Endothelial cell (in vitro differentiated cells): ENCODE data around the gene C2orf69. TPM values are rescaled to one million over a fixed set of nuclear protein-coding genes. Genes with fewer than 3 reads are reported as not detected.

Source experiments
- DNase-seq: peaks from one replicate; pipeline ENCODE4 v3.0.0; 2021; ENCODE audit warnings: low spot score
- H3K27ac Mint-ChIP-seq: one replicate; pipeline ENCODE4 v1.8.0; 2021; ENCODE audit warnings: mixed read lengths, inconsistent platforms; ENCODE audit not compliant: unreplicated experiment
- H3K27me3 Mint-ChIP-seq: one replicate; pipeline ENCODE4 v1.8.0; 2021; ENCODE audit warnings: mild to moderate bottlenecking, moderate library complexity, mixed read lengths, inconsistent platforms; ENCODE audit not compliant: unreplicated experiment
- H3K36me3 Mint-ChIP-seq: one replicate; pipeline ENCODE4 v1.8.0; 2021; ENCODE audit warnings: mild to moderate bottlenecking, low read depth, mixed read lengths, inconsistent platforms; ENCODE audit not compliant: unreplicated experiment
- H3K4me1 Mint-ChIP-seq: one replicate; pipeline ENCODE4 v1.8.0; 2021; ENCODE audit warnings: mild to moderate bottlenecking, mixed read lengths, inconsistent platforms; ENCODE audit not compliant: unreplicated experiment
- H3K4me3 Mint-ChIP-seq: one replicate; pipeline ENCODE4 v1.8.0; 2021; ENCODE audit warnings: mild to moderate bottlenecking, mixed read lengths, inconsistent platforms; ENCODE audit not compliant: unreplicated experiment
- H3K9me3 Mint-ChIP-seq: one replicate; pipeline ENCODE4 v1.8.0; 2021; ENCODE audit warnings: mixed read lengths, inconsistent platforms; ENCODE audit not compliant: unreplicated experiment
- total RNA-seq: library from RNA; stranded (reverse); fragmentation: NEBNext Ultra II Directional; extraction: Animal tissue kit (Norgen Biotek cat#: 25700); gene quantifications from one replicate; pipeline ENCODE4 v1.2.1, GENCODE V29; 2021; ENCODE audit not compliant: unreplicated experiment
- TF ChIP-seq, protein P1 (sequence below): fragments of 200-600 bp; sonication (generic); IDR thresholded peaks from one replicate; pipeline ENCODE4 v1.5.0; 2021; ENCODE audit warnings: antibody characterized with exemption; ENCODE audit not compliant: unreplicated experiment

Gene C2orf69
- total RNA-seq, 1 donor from 2014 or later: 16.1 TPM

DNA sequence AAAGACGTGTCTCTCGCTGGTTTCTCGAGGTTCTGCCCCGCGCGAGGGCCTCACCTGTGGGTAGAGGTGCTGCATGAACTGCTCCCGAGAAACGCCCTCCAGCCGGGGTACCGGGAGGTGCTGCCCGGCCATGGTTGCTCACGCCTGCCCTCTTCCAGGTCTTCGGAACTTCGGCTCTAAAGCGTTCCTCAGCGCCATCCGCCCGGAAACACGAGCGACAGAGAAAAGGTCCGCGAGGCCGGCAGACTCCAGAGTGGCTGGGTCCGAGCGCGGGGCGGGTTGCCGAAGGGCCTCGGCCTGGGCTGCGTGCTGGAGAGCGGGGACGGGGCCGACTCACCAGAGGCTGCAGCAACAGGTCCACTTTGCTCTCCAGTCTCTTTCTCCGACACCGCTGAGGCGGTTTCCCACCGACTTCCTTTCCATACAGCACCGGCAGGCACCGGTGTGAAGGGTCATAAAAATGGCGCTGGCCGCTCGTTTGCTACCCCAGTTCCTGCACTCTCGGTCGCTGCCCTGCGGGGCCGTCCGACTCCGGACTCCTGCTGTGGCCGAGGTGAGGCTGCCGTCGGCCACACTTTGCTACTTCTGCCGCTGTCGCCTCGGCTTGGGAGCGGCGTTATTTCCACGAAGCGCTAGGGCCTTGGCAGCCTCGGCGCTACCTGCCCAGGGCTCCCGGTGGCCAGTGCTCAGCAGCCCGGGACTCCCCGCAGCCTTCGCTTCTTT lies 44.4 kb downstream of the C2orf69 start, which contains the start of the genes MAIP1 and TYW5:
Gene MAIP1 (plus strand): TSS at position 244 of the 723 bp plus-strand sequence. CDS start 217 bp downstream, at position 461.
Gene TYW5 (minus strand): TSS at position 153 of the 723 bp plus-strand sequence. CDS start 21 bp downstream, at position 132.
- Mint-ChIP-seq H3K4me1 (peaks cover 23% of the 10 kb centered on the region), H3K27ac (peak within 1 kb of the TSS; percentile 93), H3K27me3 (peaks cover 4% of the 10 kb centered on the region), H3K4me3 (peak within 1 kb of the TSS; percentile 97), H3K9me3 (no peaks in the 10 kb centered on the region), H3K36me3 (peaks cover 5% of the 10 kb centered on the region)
- peak; percentile 76 for DNase-seq
- TF ChIP-seq, protein P1, sequence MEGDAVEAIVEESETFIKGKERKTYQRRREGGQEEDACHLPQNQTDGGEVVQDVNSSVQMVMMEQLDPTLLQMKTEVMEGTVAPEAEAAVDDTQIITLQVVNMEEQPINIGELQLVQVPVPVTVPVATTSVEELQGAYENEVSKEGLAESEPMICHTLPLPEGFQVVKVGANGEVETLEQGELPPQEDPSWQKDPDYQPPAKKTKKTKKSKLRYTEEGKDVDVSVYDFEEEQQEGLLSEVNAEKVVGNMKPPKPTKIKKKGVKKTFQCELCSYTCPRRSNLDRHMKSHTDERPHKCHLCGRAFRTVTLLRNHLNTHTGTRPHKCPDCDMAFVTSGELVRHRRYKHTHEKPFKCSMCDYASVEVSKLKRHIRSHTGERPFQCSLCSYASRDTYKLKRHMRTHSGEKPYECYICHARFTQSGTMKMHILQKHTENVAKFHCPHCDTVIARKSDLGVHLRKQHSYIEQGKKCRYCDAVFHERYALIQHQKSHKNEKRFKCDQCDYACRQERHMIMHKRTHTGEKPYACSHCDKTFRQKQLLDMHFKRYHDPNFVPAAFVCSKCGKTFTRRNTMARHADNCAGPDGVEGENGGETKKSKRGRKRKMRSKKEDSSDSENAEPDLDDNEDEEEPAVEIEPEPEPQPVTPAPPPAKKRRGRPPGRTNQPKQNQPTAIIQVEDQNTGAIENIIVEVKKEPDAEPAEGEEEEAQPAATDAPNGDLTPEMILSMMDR: no peak

DNA sequence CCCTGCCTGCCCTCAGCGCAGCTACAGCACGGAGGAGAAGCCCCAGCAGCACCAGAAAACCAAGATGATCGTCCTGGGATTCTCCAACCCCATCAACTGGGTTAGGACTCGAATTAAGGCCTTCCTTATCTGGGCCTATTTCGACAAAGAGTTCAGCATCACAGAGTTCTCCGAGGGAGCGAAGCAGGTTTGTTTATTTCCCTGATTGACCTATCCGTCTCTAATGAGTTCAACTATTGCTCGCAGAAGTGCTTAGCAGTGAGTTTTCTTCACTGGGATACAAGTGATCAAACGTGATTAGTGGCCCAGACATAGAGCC lies 44.9 kb downstream of the C2orf69 start:
- TF ChIP-seq, protein P1: no peak
- H3K4me3 Mint-ChIP-seq: peak overlapping the region; percentile 97
- peaks cover 23% of the 10 kb centered on the region for H3K4me1 Mint-ChIP-seq
- no peak for DNase-seq
- peaks cover 4% of the 10 kb centered on the region for H3K27me3 Mint-ChIP-seq
- peaks cover 9% of the 10 kb centered on the region for H3K36me3 Mint-ChIP-seq
- H3K27ac Mint-ChIP-seq: peak overlapping the region; percentile 93
- H3K9me3 Mint-ChIP-seq: no peaks in the 10 kb centered on the region

DNA sequence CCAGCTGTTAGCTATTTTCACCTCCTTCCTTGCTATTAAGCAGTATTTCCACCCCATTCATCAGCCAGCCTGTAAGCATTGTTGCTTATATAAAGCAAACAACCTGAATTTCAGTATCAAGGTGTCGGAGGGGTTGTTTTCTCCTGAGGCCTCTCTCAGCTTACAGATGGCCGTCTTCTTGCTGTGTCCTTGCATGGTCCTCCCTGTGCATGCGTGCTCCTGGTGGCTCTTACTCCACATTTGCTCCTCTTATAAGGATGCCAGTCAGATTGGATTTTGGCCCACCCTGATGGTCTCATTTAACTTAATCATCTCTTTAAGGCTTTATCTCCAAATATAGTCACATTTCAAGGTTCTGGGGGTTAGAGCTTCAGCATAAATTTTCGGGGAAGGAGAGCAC lies 46.9 kb downstream of the C2orf69 start:
- Mint-ChIP-seq H3K27me3 (peaks cover 4% of the 10 kb centered on the region), H3K4me3 (no peak overlapping the region), H3K4me1 (peaks cover 23% of the 10 kb centered on the region), H3K27ac (no peak overlapping the region), H3K36me3 (peaks cover 12% of the 10 kb centered on the region), H3K9me3 (no peaks in the 10 kb centered on the region)
- TF ChIP-seq, protein P1: no peak
- DNase-seq: no peak

DNA sequence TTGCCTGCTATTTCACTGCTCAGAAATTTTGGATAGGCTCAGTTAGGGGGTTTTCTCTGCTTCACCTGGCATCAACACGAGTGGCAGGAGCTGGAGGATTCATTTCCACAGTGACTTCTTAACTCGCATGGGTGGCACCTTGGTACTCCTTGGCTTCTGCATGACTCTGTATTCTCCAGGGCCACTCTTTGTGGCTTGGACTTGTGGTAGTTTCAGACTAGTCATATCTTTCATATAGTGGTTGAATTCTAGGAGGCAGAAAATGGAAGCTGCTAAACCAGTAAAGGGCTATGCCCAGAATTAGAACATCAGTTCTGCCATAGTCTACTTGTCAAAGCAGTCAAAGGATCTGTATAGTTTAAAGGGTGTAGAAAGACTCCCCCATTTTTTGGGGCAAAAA lies 51.1 kb downstream of the C2orf69 start:
- Mint-ChIP-seq H3K4me3 (no peak overlapping the region), H3K27me3 (peaks cover 1% of the 10 kb centered on the region), H3K36me3 (peaks cover 8% of the 10 kb centered on the region), H3K9me3 (no peaks in the 10 kb centered on the region), H3K27ac (no peak overlapping the region), H3K4me1 (peaks cover 8% of the 10 kb centered on the region)
- no peak for DNase-seq
- TF ChIP-seq, protein P1: no peak

DNA sequence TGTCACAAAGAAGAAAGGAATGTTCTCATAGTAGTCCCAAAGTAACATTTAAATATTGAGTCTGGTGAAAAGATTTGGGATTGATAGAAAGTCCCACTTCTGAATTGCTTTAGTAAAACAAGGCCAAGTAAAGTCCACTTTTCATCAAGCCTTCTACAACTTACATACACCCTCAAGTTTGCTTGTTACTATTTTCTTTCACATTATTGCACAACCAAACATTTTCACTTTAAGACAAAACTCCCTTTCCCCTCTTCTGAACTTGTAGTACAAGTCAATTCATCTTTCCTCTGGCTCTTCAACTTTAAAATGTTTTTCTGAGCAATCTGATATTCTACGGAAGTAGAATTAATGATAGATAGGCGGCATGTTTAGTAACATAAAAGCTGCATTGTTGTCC lies 55.3 kb downstream of the C2orf69 start:
- peaks cover 1% of the 10 kb centered on the region for H3K27me3 Mint-ChIP-seq
- peaks cover 4% of the 10 kb centered on the region for H3K36me3 Mint-ChIP-seq
- no peak overlapping the region for H3K27ac Mint-ChIP-seq
- H3K9me3 Mint-ChIP-seq: no peaks in the 10 kb centered on the region
- no peak for DNase-seq
- H3K4me1 Mint-ChIP-seq: no peaks in the 10 kb centered on the region
- TF ChIP-seq, protein P1: no peak
- no peak overlapping the region for H3K4me3 Mint-ChIP-seq
